Skeletal muscle tissue (tissue), 4 donors: Measurements from ENCODE around the gene MMRN1. TPM values are rescaled to one million over a fixed set of nuclear protein-coding genes. Genes with fewer than 3 reads are reported as not detected.
"Not testable (repeated sequence)": the region's sequence is repeated elsewhere in the genome, so short reads cannot be mapped to it uniquely, and the experiment has no call there.

Experiments
- H3K27ac ChIP-seq: one replicate; pipeline ENCODE4 v1.7.0; 2013; ENCODE audit warnings: mild to moderate bottlenecking, low read depth, low read length, inconsistent platforms
- H3K27me3 ChIP-seq, 3 donors: one replicate each; pipeline ENCODE4 v1.7.0; 2013; ENCODE audit warnings: low read length in 3 of 3; ENCODE audit not compliant: control insufficient read depth in 3 of 3, insufficient read depth in 3 of 3
- H3K36me3 ChIP-seq, 3 donors: one replicate each; pipeline ENCODE4 v1.7.0; 2013; ENCODE audit warnings: low read length in 3 of 3; ENCODE audit not compliant: control insufficient read depth in 3 of 3, insufficient read depth in 3 of 3
- H3K4me1 ChIP-seq, 3 donors: one replicate each; pipeline ENCODE4 v1.7.0; 2013; ENCODE audit warnings: low read length in 3 of 3, mild to moderate bottlenecking in 3 of 3; ENCODE audit not compliant: control insufficient read depth in 3 of 3, insufficient read depth in 3 of 3
- H3K4me3 ChIP-seq, 3 donors: one replicate each; pipeline ENCODE4 v1.7.0; 2013; ENCODE audit warnings: low read length in 3 of 3
- H3K9ac ChIP-seq, 3 donors: one replicate each; pipeline ENCODE4 v1.7.0; 2013; ENCODE audit warnings: low read length in 3 of 3, mild to moderate bottlenecking in 3 of 3, moderate library complexity in 2 of 3, low read depth in 1 of 3
- H3K9me3 ChIP-seq, 3 donors: one replicate each; pipeline ENCODE4 v1.7.0; 2013; ENCODE audit warnings: low read length in 3 of 3; ENCODE audit not compliant: control insufficient read depth in 3 of 3
- total RNA-seq: library from RNA; depleted of rRNA; stranded (reverse); fragments of >200 nt; gene quantifications from one replicate; pipeline ENCODE4 v1.2.3, GENCODE V29; 2014
- donor health status: Osteomylitis.

Gene MMRN1
- total RNA-seq, 1 donor from 2014 or later, result 9.4 TPM

DNA sequence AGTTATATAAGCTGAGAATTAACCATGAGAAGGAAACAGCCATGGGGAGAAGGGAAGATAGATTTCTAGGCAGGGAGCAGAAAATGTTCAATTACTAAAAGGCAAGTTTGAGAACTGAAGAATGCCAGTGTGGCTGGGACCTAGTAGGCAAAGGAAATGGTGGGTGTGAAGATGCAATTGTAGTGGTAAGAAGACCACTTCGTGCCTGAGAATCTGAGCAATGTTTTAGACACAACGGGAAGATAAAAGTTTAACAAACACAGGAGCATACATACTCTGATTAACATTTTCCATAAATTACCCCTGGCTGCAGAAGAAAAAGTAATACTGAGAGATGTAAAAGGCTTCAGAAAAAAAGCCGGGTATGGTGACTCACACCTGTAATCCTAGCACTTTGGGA is 18.1 kb upstream of the MMRN1 start:
- Histone ChIP-seq H3K4me3 (no peak overlapping the region), H3K27me3 (no peaks in the 10 kb centered on the region), H3K27ac (no peak overlapping the region), H3K9ac (no peak overlapping the region), H3K36me3 (no peaks in the 10 kb centered on the region), H3K9me3 (no peaks in the 10 kb centered on the region), H3K4me1 (no peaks in the 10 kb centered on the region)

DNA sequence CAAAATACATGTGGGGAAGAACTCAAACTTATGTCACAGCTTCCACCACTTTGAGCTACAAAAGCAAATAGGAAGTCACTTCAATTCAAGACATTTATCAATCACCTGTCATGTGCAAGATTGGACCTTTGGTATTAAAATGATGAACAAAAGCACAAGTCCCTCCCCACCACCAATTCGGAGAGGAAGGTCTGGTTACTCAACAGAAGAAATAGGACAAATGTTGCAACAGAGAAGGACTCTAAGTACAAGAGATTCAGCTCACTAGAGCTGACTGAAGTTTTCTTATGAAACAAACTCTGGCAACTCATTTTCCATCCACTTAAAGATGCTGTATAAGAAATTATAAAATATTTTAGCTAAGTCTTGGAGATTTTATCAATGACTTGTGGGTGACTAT is 16.0 kb upstream of the MMRN1 start:
- Histone ChIP-seq H3K4me1 (no peaks in the 10 kb centered on the region), H3K9me3 (no peaks in the 10 kb centered on the region), H3K4me3 (no peak overlapping the region), H3K27ac (no peak overlapping the region), H3K9ac (no peak overlapping the region), H3K36me3 (no peaks in the 10 kb centered on the region), H3K27me3 (no peaks in the 10 kb centered on the region)

DNA sequence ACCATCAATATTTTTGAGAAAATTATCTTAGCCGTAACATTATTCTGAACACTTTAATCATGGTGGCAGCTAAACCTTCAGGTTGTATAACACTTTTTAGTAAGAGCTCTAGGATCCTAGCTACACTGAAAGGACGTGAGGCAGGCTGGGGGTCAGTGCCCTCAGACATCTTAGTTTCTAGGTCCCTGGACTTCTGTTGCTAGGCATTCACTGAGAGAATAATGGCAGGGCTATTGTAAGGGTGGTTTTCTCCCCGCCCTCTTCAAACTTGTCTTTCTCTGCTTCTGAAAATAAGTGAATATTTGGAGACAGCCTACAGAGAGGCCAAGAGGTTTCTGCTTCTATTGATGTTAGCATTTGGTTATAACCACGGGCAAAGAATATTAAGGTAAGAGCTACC is 15.4 kb upstream of the MMRN1 start:
- H3K36me3 ChIP-seq, result no peaks in the 10 kb centered on the region
- H3K9me3 ChIP-seq, result no peaks in the 10 kb centered on the region
- no peak overlapping the region for H3K27ac ChIP-seq
- no peaks in the 10 kb centered on the region for H3K4me1 ChIP-seq
- no peak overlapping the region for H3K4me3 ChIP-seq
- no peak overlapping the region for H3K9ac ChIP-seq
- H3K27me3 ChIP-seq, result no peaks in the 10 kb centered on the region

GRCh38 chr4:89889289-89889688 is 5.4 kb upstream of the MMRN1 start:
- H3K9ac ChIP-seq, result no peak overlapping the region
- H3K4me1 ChIP-seq, result no peaks in the 10 kb centered on the region
- no peak overlapping the region for H3K27ac ChIP-seq
- H3K27me3 ChIP-seq, result peaks cover 0 to 6% (median 0%) of the 10 kb centered on the region in 3 donors
- H3K4me3 ChIP-seq, result no peak overlapping the region
- no peaks in the 10 kb centered on the region for H3K9me3 ChIP-seq
- H3K36me3 ChIP-seq, result no peaks in the 10 kb centered on the region

- no peak overlapping the region for H3K4me3 ChIP-seq
- no peaks in the 10 kb centered on the region for H3K9me3 ChIP-seq
- no peaks in the 10 kb centered on the region for H3K36me3 ChIP-seq
- no peaks in the 10 kb centered on the region for H3K27me3 ChIP-seq
- H3K9ac ChIP-seq, result no peak overlapping the region
- no peak overlapping the region for H3K27ac ChIP-seq
- H3K4me1 ChIP-seq, result no peaks in the 10 kb centered on the region
Measured at GRCh38 chr4:89897867-89898266, 3.2 kb downstream of the MMRN1 start.

- H3K4me3 ChIP-seq, result no peak overlapping the region
- H3K9me3 ChIP-seq, result no peaks in the 10 kb centered on the region
- H3K27me3 ChIP-seq, result no peaks in the 10 kb centered on the region
- H3K9ac ChIP-seq, result no peak overlapping the region
- no peaks in the 10 kb centered on the region for H3K36me3 ChIP-seq
- H3K4me1 ChIP-seq, result no peaks in the 10 kb centered on the region
- no peak overlapping the region for H3K27ac ChIP-seq
Measured at GRCh38 chr4:89898304-89898716, 3.7 kb downstream of the MMRN1 start.

DNA sequence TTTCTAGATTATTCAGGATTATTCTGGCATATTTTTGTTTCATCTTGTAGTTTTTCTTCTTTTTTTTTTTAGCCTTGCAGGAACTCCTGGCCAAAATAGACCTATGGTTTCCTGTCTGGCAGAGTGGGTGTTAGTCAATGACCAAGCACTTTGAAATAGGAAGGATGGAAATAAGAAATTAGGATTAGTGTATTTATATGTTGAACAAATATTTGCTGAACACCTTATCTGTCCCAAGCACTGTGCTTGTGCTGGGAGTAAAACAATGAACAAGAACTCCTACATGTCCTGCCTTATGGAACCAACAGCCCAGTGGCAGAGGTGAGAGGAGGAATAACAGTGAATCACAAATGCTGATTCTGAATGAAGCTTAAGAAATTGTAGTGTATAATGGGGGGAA is 4.5 kb downstream of the MMRN1 start:
- Histone ChIP-seq H3K27me3 (no peaks in the 10 kb centered on the region), H3K4me3 (no peak overlapping the region), H3K4me1 (no peaks in the 10 kb centered on the region), H3K9me3 (no peaks in the 10 kb centered on the region), H3K36me3 (no peaks in the 10 kb centered on the region), H3K27ac (no peak overlapping the region), H3K9ac (no peak overlapping the region)

DNA sequence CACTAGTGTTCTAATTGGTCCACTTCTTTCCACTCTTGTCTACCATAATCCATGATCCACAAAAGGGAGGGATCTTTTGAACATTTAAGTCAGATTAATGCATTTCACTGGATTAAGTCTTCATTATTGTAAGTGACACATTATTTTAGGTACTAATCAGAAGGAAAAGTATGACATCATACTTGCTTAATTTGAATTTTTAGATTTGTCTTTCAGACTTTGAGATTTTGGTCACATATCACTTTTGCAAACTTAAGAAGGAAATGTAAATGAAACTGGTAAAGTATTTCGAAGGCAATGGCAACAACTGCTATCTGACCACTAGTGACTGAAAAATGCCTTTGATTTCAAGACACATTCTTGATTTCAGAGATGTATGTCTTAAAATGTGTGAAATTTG is 5.2 kb downstream of the MMRN1 start:
- Histone ChIP-seq H3K9me3 (no peaks in the 10 kb centered on the region), H3K27ac (no peak overlapping the region), H3K4me3 (no peak overlapping the region), H3K36me3 (no peaks in the 10 kb centered on the region), H3K27me3 (peaks cover 0 to 2% (median 0%) of the 10 kb centered on the region in 3 donors), H3K4me1 (no peaks in the 10 kb centered on the region), H3K9ac (no peak overlapping the region)

DNA sequence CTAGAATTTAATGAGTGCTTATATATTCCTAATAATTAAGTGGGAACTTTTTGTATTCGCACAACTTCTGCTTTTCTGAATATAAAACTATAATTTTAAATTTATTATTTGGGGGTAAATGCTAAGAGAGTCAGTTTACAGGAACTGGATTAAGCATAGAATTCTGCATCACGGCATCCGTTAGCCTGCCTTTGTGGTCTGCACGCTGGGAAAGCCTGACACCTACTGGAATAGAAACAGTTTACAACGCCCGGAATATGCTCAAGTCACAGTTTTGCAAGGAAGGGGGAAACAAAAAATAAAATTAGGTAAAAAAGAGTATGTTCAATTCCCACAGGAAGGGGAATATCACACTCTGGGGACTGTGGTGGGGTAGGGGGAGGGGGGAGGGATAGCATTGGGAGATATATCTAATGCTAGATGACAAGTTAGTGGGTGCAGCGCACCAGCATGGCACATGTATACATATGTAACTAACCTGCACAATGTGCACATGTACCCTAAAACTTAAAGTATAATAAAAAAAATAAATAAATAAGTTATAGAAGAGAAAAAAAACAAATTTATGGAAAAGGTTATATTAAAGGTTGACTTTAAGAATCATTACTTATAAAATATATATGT is 7.3 kb downstream of the MMRN1 start:
- not testable (repeated sequence) for H3K4me1 ChIP-seq, H3K27ac ChIP-seq, H3K36me3 ChIP-seq, H3K9me3 ChIP-seq, H3K27me3 ChIP-seq, H3K4me3 ChIP-seq, H3K9ac ChIP-seq

- H3K9ac ChIP-seq, result no peak overlapping the region
- no peak overlapping the region for H3K27ac ChIP-seq
- H3K9me3 ChIP-seq, result no peaks in the 10 kb centered on the region
- no peaks in the 10 kb centered on the region for H3K4me1 ChIP-seq
- peaks cover 0 to 4% (median 0%) of the 10 kb centered on the region in 3 donors for H3K27me3 ChIP-seq
- H3K36me3 ChIP-seq, result no peaks in the 10 kb centered on the region
- no peak overlapping the region for H3K4me3 ChIP-seq
Measured at GRCh38 chr4:89904524-89904923, 9.9 kb downstream of the MMRN1 start.
